Kidney epithelial cell (primary cell): ENCODE results near the gene LDLRAD2. TPM values are rescaled to one million over a fixed set of nuclear protein-coding genes. Genes with fewer than 3 reads are reported as not detected.

ENCODE experiments used
- DNase-seq: peaks from one replicate; pipeline ENCODE4 v3.0.0-alpha.2; 2010; ENCODE audit warnings: low read depth
- H3K27me3 ChIP-seq: 2 replicates; pipeline ENCODE4 v1.6.0; 2011; ENCODE audit warnings: low read length; ENCODE audit not compliant: control insufficient read depth, insufficient read depth
- H3K36me3 ChIP-seq: 2 replicates; pipeline ENCODE4 v1.5.1; 2011; ENCODE audit warnings: low read length; ENCODE audit not compliant: control insufficient read depth, insufficient read depth
- H3K4me3 ChIP-seq: 2 replicates; pipeline ENCODE4 v1.5.1; 2011; ENCODE audit warnings: low read depth, mild to moderate bottlenecking, control low read depth, low read length
- CTCF ChIP-seq: IDR thresholded peaks from 2 replicates; pipeline ENCODE4 v1.5.1; 2011; ENCODE audit warnings: mild to moderate bottlenecking, moderate library complexity, low read length, control low read depth, inconsistent platforms; ENCODE audit not compliant: insufficient read depth, poor library complexity, severe bottlenecking
- total RNA-seq: library from RNA; depleted of rRNA; stranded (reverse); fragments of >200 nt; gene quantifications from 2 replicates; pipeline ENCODE4 v1.2.3, GENCODE V29; 2015

LDLRAD2 gene
- total RNA-seq, 1 donor from 2014 or later = not detected

- Histone ChIP-seq H3K4me3 (no peak overlapping the region), H3K27me3 (no peaks in the 10 kb centered on the region), H3K36me3 (peaks cover 15% of the 10 kb centered on the region)
- no peak for TF ChIP-seq CTCF
- no peak for DNase-seq
Measured at GRCh38 chr1:21842606-21843162, 30.6 kb downstream of the LDLRAD2 start.

GRCh38 chr1:21843208-21843607, 31.1 kb downstream of the LDLRAD2 start:
- no peaks in the 10 kb centered on the region for H3K27me3 ChIP-seq
- H3K36me3 ChIP-seq = peaks cover 14% of the 10 kb centered on the region
- H3K4me3 ChIP-seq = no peak overlapping the region
- no peak for TF ChIP-seq CTCF
- no peak for DNase-seq

GRCh38 chr1:21843996-21844395, 31.9 kb downstream of the LDLRAD2 start:
- no peaks in the 10 kb centered on the region for H3K27me3 ChIP-seq
- no peak for TF ChIP-seq CTCF
- no peak overlapping the region for H3K4me3 ChIP-seq
- no peak for DNase-seq
- peaks cover 13% of the 10 kb centered on the region for H3K36me3 ChIP-seq

- H3K27me3 ChIP-seq = no peaks in the 10 kb centered on the region
- H3K4me3 ChIP-seq = no peak overlapping the region
- no peak for DNase-seq
- no peak for TF ChIP-seq CTCF
- H3K36me3 ChIP-seq = peaks cover 12% of the 10 kb centered on the region
Measured at GRCh38 chr1:21845646-21846641, 33.9 kb downstream of the LDLRAD2 start.

GRCh38 chr1:21847223-21848205, 35.4 kb downstream of the LDLRAD2 start:
- no peaks in the 10 kb centered on the region for H3K27me3 ChIP-seq
- H3K4me3 ChIP-seq = no peak overlapping the region
- TF ChIP-seq CTCF = no peak
- DNase-seq = no peak
- peaks cover 11% of the 10 kb centered on the region for H3K36me3 ChIP-seq
